Measurements from ENCODE around the gene PDE7B.
"Not testable (repeated sequence)": the region's sequence is repeated elsewhere in the genome, so short reads cannot be mapped to it uniquely, and the experiment has no call there.

PDE7B gene

DNA sequence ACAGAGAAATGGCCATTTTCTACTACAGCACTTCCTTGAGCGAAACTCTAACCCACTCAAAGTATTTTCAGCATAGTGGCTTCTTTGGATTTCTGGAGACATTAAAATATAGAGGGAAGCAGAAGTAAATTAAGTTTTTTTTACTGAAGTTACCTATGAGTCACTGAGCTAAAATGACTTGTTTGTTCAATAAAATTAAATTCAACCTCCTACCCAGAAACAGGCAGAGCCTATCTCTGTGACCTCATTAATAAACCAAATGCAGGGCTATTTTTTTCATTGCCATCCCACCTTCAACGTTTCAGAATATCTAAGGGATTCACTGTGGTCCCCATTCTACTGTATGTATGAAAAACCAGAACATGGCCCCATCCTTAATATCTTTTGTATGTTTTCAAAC, 265.6 kb downstream of the PDE7B start:
- no peak for DNase-seq

DNA sequence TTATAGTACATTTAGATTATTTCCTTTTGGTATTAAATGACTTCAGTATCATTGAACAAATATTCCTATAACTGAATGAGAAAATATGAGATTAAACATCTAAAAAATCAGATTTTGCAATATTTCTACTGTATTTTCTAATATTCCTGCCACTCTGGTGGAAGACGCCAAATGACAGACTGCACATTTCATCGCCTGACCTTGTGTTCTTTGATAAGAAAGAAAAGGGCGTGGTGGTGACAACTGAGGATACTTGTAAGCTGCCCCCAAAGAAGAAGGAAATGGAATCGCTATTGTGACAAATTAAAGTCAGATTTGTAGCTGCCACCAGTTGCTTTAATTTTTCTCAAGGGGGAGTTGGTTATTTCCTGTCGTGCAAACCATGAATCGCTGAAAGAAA, 267.3 kb downstream of the PDE7B start:
- no peak for DNase-seq

DNA sequence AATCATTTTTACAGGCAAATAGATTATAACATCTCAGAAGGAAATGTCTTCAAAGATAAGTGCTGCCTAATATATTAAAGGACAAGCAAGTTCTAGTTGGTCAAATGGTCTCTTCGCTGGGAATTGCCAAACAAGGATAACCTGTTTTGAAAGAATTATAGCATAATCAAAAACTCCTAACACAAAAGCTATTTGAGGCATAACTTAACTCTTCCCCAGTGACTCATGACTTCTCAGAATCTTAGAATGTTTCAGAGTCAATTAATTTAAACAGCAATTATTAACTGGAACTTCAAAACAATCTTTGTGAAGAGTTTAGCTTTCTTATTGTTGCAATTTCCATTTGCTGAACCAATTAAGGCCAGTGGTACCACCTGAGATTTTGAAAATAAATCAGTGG, 272.0 kb downstream of the PDE7B start:
- no peak for DNase-seq

DNA sequence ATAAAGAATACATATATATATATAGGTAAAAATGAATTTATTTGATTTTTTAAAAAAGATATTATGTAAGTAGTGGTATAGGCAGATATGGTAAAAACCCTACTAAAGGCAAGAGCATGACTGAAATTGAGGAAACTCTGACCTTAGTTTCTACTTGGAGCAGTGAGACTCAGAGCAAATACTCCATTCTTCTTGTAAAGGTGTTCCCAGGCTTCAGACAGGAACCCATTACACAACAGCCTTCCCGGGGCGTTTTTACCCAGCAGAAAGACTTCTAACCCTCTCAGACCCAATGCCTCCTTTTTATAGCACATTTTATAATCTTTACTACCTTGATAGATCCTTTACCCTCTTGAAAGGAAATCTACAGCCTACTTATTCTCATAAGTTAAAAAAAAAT, 274.1 kb downstream of the PDE7B start:
- DNase-seq, result no peak

DNA sequence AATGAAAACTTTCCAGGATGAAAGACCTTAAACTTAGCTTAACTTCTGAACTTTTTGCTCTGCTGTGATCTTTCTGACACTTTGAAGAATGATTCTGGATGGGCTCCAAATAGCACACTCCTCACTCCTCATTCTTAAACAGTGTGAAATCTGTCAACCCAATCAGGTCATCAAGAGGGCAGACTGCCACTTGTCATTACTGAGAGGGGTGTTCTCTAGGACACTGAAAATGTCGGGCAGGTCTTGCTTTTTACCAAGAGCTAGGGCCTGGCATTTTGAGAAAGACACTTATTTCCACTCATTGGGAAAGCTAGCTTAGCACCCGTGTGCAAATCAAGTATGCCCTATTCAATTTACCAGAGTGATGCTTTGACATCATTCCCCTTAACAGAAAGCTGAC, 276.4 kb downstream of the PDE7B start:
- no peak for DNase-seq

DNA sequence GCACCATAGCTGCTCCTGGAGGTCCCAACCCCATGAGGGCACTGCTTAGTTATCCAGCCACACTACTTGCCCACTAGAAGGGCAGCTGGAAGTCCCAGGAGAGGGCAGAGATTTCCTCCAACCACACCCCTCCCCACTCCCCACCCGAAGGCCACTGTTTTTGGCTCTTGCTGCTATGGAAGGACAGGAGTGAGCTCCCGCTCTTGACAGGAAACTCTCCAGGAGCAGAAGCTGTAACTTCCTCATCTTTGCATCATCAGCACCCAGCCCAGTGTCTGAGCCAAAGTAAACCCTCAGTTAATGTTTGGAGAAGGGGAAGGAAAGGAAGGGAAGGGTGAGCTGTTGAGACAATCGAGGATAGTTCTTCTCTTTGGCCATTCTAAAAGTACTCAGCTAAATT, 277.9 kb downstream of the PDE7B start:
- no peak for DNase-seq

DNA sequence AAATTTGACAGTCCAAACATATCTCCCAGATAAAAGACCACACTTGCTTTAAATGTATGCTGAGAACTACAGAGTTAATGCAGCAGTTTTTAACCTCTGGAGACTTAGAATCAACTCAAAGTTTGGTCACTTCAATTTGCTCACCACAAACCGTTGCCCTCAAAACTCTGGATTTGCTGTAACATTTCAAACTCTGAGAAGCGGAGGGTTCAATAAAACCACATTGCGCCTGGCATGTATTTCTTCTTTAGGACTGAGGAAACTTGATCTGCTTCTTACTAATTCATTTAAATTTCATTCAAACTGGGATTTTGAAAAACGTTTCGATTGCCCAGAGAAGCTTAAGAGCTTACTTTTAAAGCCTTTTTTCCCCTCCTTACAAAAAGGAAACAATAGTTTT, 282.8 kb downstream of the PDE7B start:
- no peak for DNase-seq

DNA sequence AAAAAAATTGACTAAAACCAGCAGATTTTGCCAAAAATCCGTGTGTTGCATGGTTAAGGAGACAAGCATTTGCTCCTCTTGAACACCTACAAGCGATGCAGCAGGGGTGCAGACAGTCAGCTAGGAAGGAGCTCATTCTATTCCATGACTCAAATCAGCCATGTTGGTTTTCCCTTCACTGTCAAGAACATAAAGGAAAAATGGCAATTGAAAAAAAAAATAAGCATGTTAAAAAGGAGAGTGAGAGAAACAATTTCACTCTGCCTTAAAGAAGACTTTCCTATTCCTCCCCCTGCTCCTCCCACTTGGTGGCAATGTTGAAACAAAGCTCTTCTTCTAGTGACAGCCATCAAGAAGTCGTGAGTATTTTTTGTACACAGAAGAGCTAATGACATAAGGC, 283.2 kb downstream of the PDE7B start:
- no peak for DNase-seq

DNA sequence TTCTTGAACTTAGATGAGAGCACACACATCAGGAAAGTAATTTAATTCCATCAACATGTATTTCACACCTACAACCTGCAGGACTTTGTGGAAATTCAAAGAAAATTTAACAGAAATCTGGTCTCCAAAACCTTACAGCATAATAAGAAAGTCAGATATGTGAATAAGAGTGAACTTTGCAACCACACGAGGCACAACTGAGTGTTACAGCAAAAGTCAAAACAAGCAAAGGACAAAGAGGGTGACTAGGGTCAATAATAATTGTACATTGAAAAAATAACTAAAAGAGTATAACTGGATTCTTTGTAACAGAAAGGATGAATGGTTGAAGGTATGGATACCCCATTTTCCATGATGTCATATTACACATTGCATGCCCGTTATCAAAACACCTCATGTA, 284.8 kb downstream of the PDE7B start:
- DNase-seq, result no peak

DNA sequence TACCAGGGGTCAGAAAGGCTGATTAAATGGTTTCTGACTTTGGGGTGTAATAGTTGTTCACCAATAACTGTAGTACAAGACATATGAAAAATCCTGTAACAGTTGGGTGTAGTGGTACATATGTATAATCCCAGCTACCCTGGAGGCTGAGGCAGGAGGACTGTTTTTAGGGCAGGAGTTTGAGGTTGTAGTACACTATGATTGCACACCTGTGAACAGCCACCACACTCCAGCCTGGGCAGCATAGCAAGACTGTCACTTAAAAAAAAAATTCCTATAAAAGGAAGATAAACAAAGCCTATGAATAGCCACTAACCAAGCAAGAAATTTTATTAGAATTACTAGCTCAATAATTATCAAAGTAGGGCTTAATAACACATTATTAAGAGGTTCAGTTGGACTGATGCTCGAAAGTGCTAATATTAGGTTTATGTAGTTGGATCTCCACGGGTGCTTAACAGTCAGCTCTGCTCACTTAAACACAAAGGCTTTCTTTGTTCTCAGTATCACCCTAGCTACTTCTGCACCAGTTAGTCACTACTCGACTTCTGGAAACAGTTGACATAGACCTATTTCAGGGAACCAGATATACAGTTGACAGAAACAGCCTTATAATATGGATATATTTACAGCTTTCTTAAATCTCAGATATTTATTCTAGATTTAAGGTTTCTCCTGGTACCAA, 285.6 kb downstream of the PDE7B start:
- no peak for DNase-seq

DNA sequence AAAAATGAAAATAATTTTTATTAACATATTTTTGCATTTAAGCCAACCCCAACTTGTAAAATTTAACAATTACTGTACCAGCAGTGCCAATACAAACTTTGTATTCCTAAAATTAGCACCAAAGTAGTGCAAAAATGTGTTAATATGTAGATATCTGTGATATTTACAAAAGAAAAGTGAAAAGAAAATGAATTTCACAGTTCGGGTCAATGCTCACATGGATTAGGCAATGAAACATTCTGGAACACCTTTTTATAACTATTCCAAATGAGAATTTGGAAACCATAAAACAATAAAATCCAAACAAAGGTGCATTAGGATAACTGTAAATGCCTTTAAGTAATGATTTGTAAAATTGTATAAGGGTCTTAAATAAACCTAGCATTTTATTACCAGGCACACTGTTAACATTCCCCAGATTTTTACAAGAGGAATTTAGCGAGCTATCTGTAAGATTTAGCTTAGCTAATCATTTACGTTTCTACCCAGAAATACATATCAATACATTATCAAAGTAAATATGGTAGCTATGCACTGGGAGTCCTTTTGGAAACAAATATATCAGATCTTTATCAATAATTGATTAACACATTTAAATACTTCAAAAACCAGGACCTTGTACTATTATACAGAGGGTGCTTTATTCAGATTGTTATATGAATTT, 286.4 kb downstream of the PDE7B start:
- DNase-seq, result no peak

DNA sequence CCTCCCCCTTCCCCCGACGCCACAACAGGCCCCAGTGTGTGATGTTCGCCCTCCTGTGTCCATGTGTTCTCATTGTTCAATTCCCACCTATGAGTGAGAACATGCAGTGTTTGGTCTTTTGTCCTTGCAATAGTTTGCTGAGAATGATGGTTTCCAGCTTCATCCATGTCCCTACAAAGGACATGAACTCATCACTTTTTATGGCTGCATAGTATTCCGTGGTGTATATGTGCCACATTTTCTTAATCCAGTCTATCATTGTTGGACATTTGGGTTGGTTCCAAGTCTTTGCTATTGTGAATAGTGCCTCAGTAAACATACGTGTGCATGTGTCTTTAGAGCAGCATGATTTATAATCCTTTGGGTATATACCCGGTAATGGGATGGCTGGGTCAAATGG, 287.6 kb downstream of the PDE7B start:
- not testable (repeated sequence) for DNase-seq

DNA sequence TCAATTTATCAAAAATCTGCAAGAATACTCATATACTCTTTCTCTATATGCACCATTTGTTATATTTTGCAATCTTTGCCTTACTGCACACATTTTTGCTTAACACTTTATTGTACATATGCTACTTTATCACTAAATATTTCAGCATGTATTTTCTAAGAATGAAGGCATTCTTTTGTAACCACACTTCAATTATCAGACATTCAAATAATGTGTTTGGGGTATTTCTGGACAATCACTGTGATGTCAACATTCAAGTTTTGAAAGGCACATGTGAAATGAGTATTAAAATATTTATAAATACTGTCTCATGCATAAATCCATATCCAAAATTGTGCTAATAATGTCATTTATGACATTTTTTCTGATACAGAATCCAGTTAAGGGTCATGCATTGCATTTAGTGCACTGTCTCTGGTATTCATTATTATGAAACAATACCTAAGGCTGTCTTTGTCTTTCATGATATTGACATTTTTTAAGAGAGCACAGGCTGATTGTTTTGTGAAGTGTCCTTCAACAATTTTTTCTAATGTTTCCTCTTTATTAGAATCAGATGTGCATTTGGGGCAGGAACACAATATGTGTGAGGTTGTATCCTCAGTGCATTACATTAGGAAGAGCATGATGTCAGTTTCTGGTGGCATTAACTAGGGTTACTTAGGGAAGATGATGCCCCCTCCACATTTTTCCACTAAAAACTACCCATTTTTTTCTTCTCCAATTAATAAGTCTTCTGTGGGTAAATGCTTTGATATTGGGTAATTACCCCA, 292.9 kb downstream of the PDE7B start:
- no peak for DNase-seq

DNA sequence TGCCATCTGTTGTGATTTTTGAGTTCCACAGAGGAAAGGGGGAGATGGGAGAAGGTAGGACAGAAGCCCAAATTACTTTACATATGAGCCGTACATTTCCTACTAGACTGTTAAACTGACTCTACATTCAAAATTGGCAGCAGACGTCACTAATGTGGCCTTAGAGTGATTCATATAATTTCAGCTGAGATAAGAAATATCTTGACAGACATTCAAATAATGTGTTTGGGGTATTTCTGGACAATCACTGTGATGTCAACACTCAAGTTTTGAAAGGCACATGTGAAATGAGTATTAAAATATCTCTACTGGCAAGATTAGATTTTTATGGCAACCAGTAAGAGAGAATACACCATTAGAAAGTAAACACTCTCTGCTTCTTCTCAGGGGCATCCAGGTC, 294.6 kb downstream of the PDE7B start:
- no peak for DNase-seq

DNA sequence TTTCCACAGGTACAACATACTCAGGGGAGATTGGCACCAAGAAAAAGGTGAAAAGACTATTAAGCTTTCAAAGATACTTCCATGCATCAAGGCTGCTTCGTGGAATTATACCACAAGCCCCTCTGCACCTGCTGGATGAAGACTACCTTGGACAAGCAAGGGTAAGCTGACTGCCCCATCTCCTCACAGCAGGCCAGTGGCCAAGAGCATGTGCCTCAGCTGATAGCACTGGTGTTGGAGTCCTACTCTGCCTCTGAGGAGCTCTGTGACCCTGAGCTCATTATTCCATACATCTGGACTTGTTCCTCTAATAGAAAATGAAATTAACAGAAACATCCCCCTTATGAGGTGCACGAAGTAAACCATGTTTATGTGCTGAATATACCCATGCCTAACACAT, 295.8 kb downstream of the PDE7B start:
- no peak for DNase-seq

DNA sequence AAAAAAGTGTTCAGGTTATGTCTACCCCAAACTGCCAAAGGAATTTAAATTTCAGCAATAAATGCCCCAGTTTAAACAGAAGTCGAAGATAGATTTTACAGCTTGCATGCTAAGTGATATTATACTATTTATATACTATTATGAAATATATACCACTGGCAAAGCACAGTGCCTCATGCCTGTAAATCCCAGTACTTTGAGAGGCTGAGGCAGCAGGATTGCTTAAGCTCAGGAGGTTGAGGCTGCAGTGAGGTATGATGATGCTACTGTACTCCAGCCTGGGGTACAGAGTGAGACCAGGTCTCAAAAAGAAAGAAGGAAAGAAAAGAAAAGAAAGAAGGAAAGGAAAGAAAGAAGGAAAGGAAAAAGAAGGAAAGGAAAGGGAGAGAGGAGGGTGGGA, 296.6 kb downstream of the PDE7B start:
- no peak for DNase-seq

DNA sequence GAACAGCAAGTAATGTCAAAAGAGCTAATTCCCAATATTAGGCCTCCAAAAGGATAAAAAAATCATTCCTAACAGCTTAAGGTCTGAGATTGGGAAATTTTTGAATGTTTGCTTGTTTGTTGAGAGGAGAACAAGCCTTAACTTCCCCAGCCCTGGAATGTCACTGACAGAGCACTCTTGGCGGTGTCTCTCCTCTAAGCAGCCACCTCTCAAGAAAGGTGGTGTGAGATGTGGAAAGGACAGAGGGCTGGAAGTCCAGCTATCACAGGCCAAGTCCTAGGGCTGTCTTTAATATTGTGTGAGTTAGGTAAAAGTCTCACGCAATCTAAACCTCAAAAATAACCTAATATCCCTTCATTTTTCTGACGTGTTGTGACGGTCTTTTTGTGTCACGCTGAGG, 297.0 kb downstream of the PDE7B start:
- no peak for DNase-seq

DNA sequence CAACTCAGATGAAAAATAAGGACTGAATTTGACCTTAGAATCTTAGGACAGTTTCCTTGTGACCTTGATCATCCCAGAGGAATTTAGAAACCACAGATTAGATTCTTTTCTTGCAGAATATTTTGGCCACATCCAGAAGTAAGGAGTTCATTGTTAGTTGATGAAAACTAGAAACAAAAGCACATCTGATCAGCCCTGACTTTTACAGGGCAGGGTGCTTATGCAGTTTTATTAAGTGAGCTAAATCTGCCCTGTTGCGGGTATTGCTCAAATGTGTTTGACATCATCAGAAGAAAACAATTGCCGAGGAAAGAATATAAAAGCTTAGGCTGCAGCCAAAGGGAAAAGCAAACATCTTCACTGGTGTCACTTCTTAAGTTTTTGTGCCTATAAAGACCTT, 297.8 kb downstream of the PDE7B start:
- no peak for DNase-seq

DNA sequence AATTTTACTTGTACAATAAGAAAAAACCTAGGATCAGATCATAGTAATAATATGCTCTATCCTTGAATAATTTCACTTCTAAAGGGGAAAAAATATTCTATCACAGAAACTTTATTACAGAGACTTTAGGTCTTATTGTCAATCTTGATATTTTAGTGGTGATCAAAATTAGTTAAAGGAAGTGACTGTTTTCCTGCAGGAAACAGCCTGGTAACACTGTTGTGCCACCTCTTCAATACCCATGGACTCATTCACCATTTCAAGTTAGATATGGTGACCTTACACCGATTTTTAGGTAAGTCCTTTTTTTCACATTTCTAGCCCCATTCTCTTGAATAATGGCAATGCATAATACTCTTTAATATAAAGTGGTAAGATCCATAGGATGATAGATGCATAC, 299.5 kb downstream of the PDE7B start:
- no peak for DNase-seq

DNA sequence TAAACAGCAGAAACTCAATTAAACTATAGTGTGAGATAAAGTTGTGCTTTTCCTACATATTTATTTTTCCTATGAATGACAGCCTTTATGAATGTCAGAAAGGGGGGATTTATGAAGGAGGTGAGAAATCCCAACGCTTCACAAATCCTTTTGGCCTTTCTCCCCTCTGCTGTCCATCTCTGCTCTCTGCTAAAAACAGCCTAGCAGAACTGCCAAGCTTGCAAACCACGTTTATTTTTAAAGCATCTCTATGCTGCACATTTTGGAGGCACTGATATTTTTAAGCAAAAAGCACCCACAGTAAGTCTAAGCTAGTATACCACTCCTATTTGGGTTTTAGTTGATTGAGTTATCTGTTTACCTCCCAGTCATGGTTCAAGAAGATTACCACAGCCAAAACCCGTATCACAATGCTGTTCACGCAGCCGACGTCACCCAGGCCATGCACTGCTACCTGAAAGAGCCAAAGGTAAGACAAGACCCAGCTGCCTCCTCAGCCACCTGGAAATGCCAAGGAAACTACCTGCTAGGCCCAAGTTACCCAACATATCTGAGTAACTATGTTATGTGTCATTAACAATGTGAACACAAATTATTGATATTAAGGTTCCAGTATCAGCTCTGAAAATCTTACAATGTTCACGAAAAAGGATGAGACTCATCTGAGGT, 302.3 kb downstream of the PDE7B start:
- no peak for DNase-seq

DNA sequence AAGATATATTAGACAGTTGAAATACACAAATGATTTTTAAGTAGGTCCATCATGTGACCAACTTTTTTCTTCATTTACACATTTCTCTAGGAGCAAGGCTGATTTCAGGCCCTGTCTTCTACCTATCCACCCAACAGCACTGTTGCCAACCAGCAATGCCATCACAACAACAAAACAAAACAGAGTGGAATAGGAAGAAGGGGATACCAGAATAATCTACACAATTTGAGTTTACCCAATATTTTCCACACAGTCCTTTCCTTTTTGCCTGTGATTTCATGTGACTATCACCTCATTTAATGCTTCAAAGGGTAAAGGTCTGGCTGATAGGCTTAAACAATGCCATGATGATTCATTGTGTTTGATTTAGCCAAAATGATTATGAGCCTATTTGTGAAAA, 303.7 kb downstream of the PDE7B start:
- no peak for DNase-seq

DNA sequence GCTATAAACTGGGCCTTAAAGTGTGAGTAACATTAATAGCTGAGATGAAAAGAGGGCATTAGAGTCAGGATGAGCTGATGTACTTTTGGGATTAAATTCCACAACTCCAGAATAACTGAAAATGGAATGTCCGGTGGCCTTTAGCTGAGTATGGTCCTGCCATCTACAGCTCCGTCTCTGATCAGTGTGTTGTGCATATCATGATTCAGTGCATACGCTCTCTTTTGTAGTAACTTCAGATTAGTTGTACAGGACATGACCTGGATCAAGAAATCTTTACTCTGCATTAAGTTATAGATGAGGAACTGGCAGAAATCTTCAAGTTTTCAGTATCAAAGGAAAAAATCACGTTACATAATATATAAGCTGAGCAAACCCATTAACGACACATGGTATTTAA, 306.2 kb downstream of the PDE7B start:
- no peak for DNase-seq

DNA sequence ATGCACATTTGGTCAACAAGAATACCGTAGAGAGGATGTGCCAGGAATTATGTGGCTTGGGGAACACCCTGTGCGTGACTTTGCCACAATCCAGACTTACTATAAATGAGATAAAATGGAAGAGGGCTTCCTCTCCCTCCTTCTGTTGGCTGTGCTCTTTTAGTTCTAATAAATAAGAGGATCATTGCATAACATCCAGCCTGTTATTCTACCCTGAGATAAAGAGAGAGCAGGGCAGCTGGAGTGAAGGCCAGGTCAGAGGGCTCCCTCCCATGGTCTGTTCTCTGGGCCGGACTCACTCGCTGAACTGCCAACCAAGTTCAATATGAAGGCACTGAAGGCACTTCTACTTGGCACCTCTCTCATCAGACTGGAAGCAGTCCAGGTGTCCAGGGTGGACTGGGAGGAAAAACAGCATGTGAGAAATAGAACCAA, 306.9 kb downstream of the PDE7B start:
- no peak for DNase-seq

DNA sequence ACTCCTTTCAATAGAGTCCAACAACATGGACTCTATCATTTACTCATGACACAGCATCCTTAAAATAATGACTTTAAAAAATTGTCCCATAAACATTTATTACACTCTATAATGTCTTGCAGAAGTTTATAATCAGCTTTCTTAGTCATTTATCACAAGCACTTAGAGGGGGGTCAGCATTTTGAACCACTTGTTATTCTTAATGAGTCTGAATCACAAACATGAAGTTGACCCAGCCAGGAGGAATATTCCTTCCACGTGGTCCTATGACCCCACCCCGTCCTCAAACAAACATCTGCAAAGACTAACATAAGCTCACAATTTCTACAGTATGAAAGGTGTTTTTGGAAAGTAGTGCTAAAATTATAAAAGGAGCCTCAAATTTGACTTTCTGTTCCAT, 307.5 kb downstream of the PDE7B start:
- DNase-seq, result no peak

All from cortex of kidney (tissue), 1 donor.